ENCODE data around the gene RARA. TPM values are rescaled to one million over a fixed set of nuclear protein-coding genes. Genes with fewer than 3 reads are reported as not detected.
A peak's percentile ranks its signal among the peaks of the same experiment; 100 is the strongest.

Gene RARA
- total and polyA plus RNA-seq, 2 of the 4 experiments (the other 2 are of a cell fraction), result 9.0 to 12.7 TPM

GRCh38 chr17:40290629-40291280, 18.2 kb upstream of the RARA start (continued):
- no peak for TF ChIP-seq POLR2A (IDR thresholded peaks at IDR 0.05; ENCODE audit: low read depth, low read length)

GRCh38 chr17:40291281-40291664, 17.7 kb upstream of the RARA start:
- BruUV-seq (replicated peaks), result no TSS peak
- Histone ChIP-seq H3K79me1 (ENCODE audit: low read depth in 1 of 2, low read length in 2 of 2) (peaks cover 6 to 22% of the 10 kb centered on the region in 2 experiments; a peak in 3 of 4 replicates), H3K9me3 (ENCODE audit: control insufficient read depth, insufficient read depth, low read length) (no peaks in the 10 kb centered on the region), H2AFZ (replicated peaks; ENCODE audit: low read length, poor library complexity) (no peak overlapping the region), H3K27me3 (ENCODE audit: control insufficient read depth, insufficient read depth, low read length) (no peaks in the 10 kb centered on the region), H3K36me3 (ENCODE audit: control insufficient read depth, insufficient read depth, low read length) (peaks cover 2% of the 10 kb centered on the region), H4K91ac (ENCODE audit: insufficient read depth, low read depth, low read length) (no peak overlapping the region), H3K9ac (ENCODE audit: low read depth, low read length) (no peak overlapping the region), H2BK120ac (ENCODE audit: low read depth, low read length) (no peak overlapping the region), H3K4ac (ENCODE audit: low read depth, low read length) (no peak overlapping the region), H3K23ac (ENCODE audit: low read depth, low read length) (no peak overlapping the region), H3K4me1 (ENCODE audit: control insufficient read depth, insufficient read depth, low read length) (peaks cover 6% of the 10 kb centered on the region), H3K4me3 (ENCODE audit: insufficient read depth, low read depth, low read length) (no peak overlapping the region), H3K14ac (replicated peaks; ENCODE audit: low read depth, low read length) (no peak overlapping the region), H3K56ac (ENCODE audit: extremely low read depth, insufficient read depth, low read length) (no peak overlapping the region), H2AK9ac (replicated peaks; ENCODE audit: low read depth, low read length, poor library complexity) (peak overlapping the region; percentile 23), H2BK20ac (ENCODE audit: low read depth, low read length) (no peak overlapping the region), H3K18ac (ENCODE audit: low read depth, low read length) (no peak overlapping the region), H2AK5ac (ENCODE audit: low read depth, low read length) (no peak overlapping the region), H2BK5ac (ENCODE audit: low read depth, low read length, poor library complexity, severe bottlenecking) (no peak overlapping the region), H4K5ac (ENCODE audit: low read depth, low read length) (no peak overlapping the region), H3K9me1 (ENCODE audit: insufficient read depth, low read length) (peaks cover 9% of the 10 kb centered on the region), H2BK15ac (ENCODE audit: low read depth, low read length) (no peak overlapping the region), H3K4me2 (ENCODE audit: low read depth, low read length) (no peak overlapping the region), H4K20me1 (ENCODE audit: insufficient read depth, low read length) (no peaks in the 10 kb centered on the region), H4K8ac (ENCODE audit: low read depth in 2 of 2, low read length in 2 of 2) (no peak overlapping the region), H3K27ac (ENCODE audit: insufficient read depth, low read length) (no peak overlapping the region)
- intact Hi-C loops (cut with micrococcal nuclease), result loop anchor here (2.0 kb wide), 1 partner anchor 178 kb away; no protein-coding TSS in a partner anchor
- no peak for DNase-seq
- ATAC-seq (ENCODE audit: low read depth), result no peak
- ChIA-PET POLR2A (ENCODE audit: unreplicated experiment) (no interaction called here), CTCF (interaction anchor here (0.9 to 1.7 kb wide), 2 partner anchors 92 to 100 kb away, joined by 4 to 7 read pairs; no protein-coding TSS in a partner anchor)
- in situ Hi-C loops (cut with MboI; ENCODE audit: low sequenced_read_pairs), result loop anchor here (5.0 kb wide), 1 partner anchor 84 kb away; no protein-coding TSS in a partner anchor
- WGBS, 2 experiments (ENCODE audit: extremely low coverage in 2 of 2, insufficient read length in 1 of 2), result 67% methylated on average over 1 of the region's 2 CpGs; no CpG with 5 or more reads in 1 of the 2 experiments
- dilution Hi-C loops (cut with HindIII; ENCODE audit: low sequenced_read_pairs, unreplicated experiment), result no loop called here
- TF ChIP-seq RCOR1 (IDR thresholded peaks at IDR 0.05; ENCODE audit: insufficient replicate concordance, low read length) (no peak), CEBPB (IDR thresholded peaks at IDR 0.05; ENCODE audit: low read depth, low read length) (no peak), CHD1 (IDR thresholded peaks at IDR 0.05; ENCODE audit: low read depth, low read length) (no peak), RAD21 (IDR thresholded peaks at IDR 0.05; ENCODE audit: low read length) (no peak), CTCF (conservative IDR thresholded peaks at IDR 0.05; ENCODE audit: low read depth, low read length) (no peak), MXI1 (IDR thresholded peaks at IDR 0.05; ENCODE audit: borderline replicate concordance, low read depth, low read length) (no peak), USF2 (IDR thresholded peaks at IDR 0.05; ENCODE audit: low read depth, low read length) (no peak), MAFK (IDR thresholded peaks at IDR 0.05; ENCODE audit: low read depth, low read length) (no peak), POLR2A (IDR thresholded peaks at IDR 0.05; ENCODE audit: low read depth, low read length) (no peak)

All from IMR-90 (cell line).